SK-N-SH (cell line): Measurements from ENCODE around the gene SNX33. TPM values are rescaled to one million over a fixed set of nuclear protein-coding genes. Genes with fewer than 3 reads are reported as not detected.
A peak's percentile ranks its signal among the peaks of the same experiment; 100 is the strongest.

Experiments used
- CTCF ChIA-PET: fragments of 300-600, 350-600 bp; formaldehyde crosslinking; extraction: SDS; loops from one replicate; lab custom pipeline; 2021; lab: Yijun Ruan, JAX
- POLR2A ChIA-PET: fragments of 350-600 bp; sonication (Branson Sonifier 250); formaldehyde crosslinking; extraction: SDS; loops from one replicate; lab custom pipeline; 2020; ENCODE audit warnings: antibody characterized with exemption, inconsistent platforms; lab: Yijun Ruan, JAX
- DNase-seq: peaks from one replicate; pipeline ENCODE4 v3.0.0; 2012
- H2AFZ ChIP-seq: fragments of 200-600 bp; sonication (generic); 2 replicates; pipeline ENCODE4 v1.8.1; 2016; ENCODE audit warnings: antibody characterized with exemption, mild to moderate bottlenecking, low read depth
- H3F3A ChIP-seq: fragments of 200-600 bp; sonication (generic); replicated peaks from 2 replicates; pipeline ENCODE3; 2016; ENCODE audit warnings: antibody characterized with exemption, mild to moderate bottlenecking; ENCODE audit not compliant: insufficient read depth
- H3K27ac ChIP-seq, 2 experiments: fragments of 200-500 bp in 1 of 2; fragments of 200-600 bp in 1 of 2; sonication (Bioruptor generic) in 1 of 2; sonication (generic), shearing (Covaris generic) in 1 of 2; 2 replicates each; pipeline versions ENCODE4 v1.5.1 to v1.6.1; 2014 to 2016; ENCODE audit warnings: low read depth in 2 of 2, inconsistent platforms in 1 of 2, low read length in 1 of 2, mild to moderate bottlenecking in 1 of 2, mixed read lengths in 1 of 2
- H3K27me3 ChIP-seq: fragments of 200-600 bp; sonication (generic), shearing (Covaris generic); 2 replicates; pipeline ENCODE4 v1.6.1; 2016; ENCODE audit warnings: mixed run types; ENCODE audit not compliant: insufficient read depth
- H3K36me3 ChIP-seq, 2 experiments: fragments of 200-500 bp in 1 of 2; fragments of 200-600 bp in 1 of 2; sonication (Bioruptor generic) in 1 of 2; sonication (generic) in 1 of 2; replicated peaks in 1 of 2; 2 replicates each; pipeline versions ENCODE3 to v1.5.1; 2014 to 2016; ENCODE audit warnings: low read length in 1 of 2, mild to moderate bottlenecking in 1 of 2; ENCODE audit not compliant: insufficient read depth in 2 of 2, control insufficient read depth in 1 of 2
- H3K4me1 ChIP-seq, 2 experiments: fragments of 200-500 bp in 1 of 2; fragments of 200-600 bp in 1 of 2; sonication (Bioruptor generic) in 1 of 2; sonication (generic), shearing (Covaris generic) in 1 of 2; 2 replicates each; pipeline versions ENCODE4 v1.5.1 to v1.6.1; 2014 to 2016; ENCODE audit warnings: low read depth in 1 of 2, low read length in 1 of 2, mixed run types in 1 of 2; ENCODE audit not compliant: insufficient read depth in 2 of 2, control insufficient read depth in 1 of 2
- H3K4me2 ChIP-seq: fragments of 200-600 bp; sonication (generic), shearing (Covaris generic); 2 replicates; pipeline ENCODE4 v1.6.1; 2017; ENCODE audit warnings: mixed run types
- H3K4me3 ChIP-seq, 2 experiments: fragments of 200-500 bp in 1 of 2; fragments of 200-600 bp in 1 of 2; sonication (Bioruptor generic) in 1 of 2; sonication (generic), shearing (Covaris generic) in 1 of 2; 2 replicates each; pipeline versions ENCODE4 v1.5.1 to v1.8.1; 2014 to 2016; ENCODE audit warnings: low read depth in 2 of 2, inconsistent platforms in 1 of 2, low read length in 1 of 2, mild to moderate bottlenecking in 1 of 2, mixed read lengths in 1 of 2, moderate library complexity in 1 of 2
- H3K79me2 ChIP-seq: fragments of 200-600 bp; sonication (generic); 2 replicates; pipeline ENCODE4 v1.8.1; 2017; ENCODE audit warnings: mild to moderate bottlenecking; ENCODE audit not compliant: insufficient read depth
- H3K9ac ChIP-seq: fragments of 200-600 bp; sonication (generic); 2 replicates; pipeline ENCODE4 v1.6.1; 2017; ENCODE audit warnings: mixed run types
- H3K9me2 ChIP-seq: fragments of 200-600 bp; sonication (generic); 2 replicates; pipeline ENCODE4 v1.6.1; 2017; ENCODE audit warnings: mixed run types
- H3K9me3 ChIP-seq: fragments of 200-600 bp; sonication (generic); 2 replicates; pipeline ENCODE4 v1.6.1; 2017; ENCODE audit warnings: mixed run types, mild to moderate bottlenecking, moderate library complexity
- H4K20me1 ChIP-seq: fragments of 200-600 bp; sonication (generic); 2 replicates; pipeline ENCODE4 v1.6.1; 2017; ENCODE audit warnings: mild to moderate bottlenecking, mixed run types; ENCODE audit not compliant: insufficient read depth
- CHD2 ChIP-seq: fragments of 150-350 bp; IDR thresholded peaks from 2 replicates; pipeline ENCODE4 v1.6.1; 2018; ENCODE audit warnings: low read length; ENCODE audit not compliant: partially characterized antibody
- ELF1 ChIP-seq: IDR thresholded peaks from 2 replicates; pipeline ENCODE4 v1.4.0; 2012
- EP300 ChIP-seq, 2 experiments: IDR thresholded peaks; 2 replicates each; pipeline versions ENCODE4 v1.4.0 to v1.6.1; 2012; ENCODE audit warnings: borderline replicate concordance in 1 of 2, low read depth in 1 of 2, low read length in 1 of 2
- EZH2phosphoT487 ChIP-seq: fragments of 200-600 bp; sonication (generic); IDR thresholded peaks from 2 replicates; pipeline ENCODE4 v1.6.1; 2017; ENCODE audit warnings: low read depth, mixed run types, mild to moderate bottlenecking, antibody characterized with exemption, moderate library complexity, borderline replicate concordance
- FOSL2 ChIP-seq: IDR thresholded peaks from 2 replicates; pipeline ENCODE4 v1.4.0; 2012; ENCODE audit warnings: low read depth, mild to moderate bottlenecking, moderate library complexity, borderline replicate concordance
- FOXJ3 ChIP-seq: sonication (generic); formaldehyde crosslinking; IDR thresholded peaks from 2 replicates; pipeline ENCODE4 v1.5.1; 2020; ENCODE audit warnings: mild to moderate bottlenecking, missing genetic modification reagents
- FOXM1 ChIP-seq: IDR thresholded peaks from 2 replicates; pipeline ENCODE4 v1.4.0; 2012; ENCODE audit warnings: low read depth, mild to moderate bottlenecking
- GABPA ChIP-seq: IDR thresholded peaks from 2 replicates; pipeline ENCODE4 v1.4.0; 2012; ENCODE audit warnings: low read depth, mild to moderate bottlenecking
- GATA2 ChIP-seq: sonication (generic); formaldehyde crosslinking; IDR thresholded peaks from 2 replicates; pipeline ENCODE4 v1.5.0; 2020; ENCODE audit warnings: mild to moderate bottlenecking, missing genetic modification reagents
- JUND ChIP-seq: IDR thresholded peaks from 2 replicates; pipeline ENCODE4 v1.4.0; 2012
- MAX ChIP-seq: IDR thresholded peaks from 2 replicates; pipeline ENCODE4 v1.4.0; 2012; ENCODE audit warnings: low read depth
- MEF2A ChIP-seq: IDR thresholded peaks from 2 replicates; pipeline ENCODE4 v1.4.0; 2012; ENCODE audit warnings: low read depth, borderline replicate concordance
- MXI1 ChIP-seq: IDR thresholded peaks from 2 replicates; pipeline ENCODE4 v1.6.1; 2012; ENCODE audit warnings: mild to moderate bottlenecking, low read depth, low read length, improper control_type of control experiment
- NFIC ChIP-seq: IDR thresholded peaks from 2 replicates; pipeline ENCODE4 v1.4.0; 2012; ENCODE audit warnings: borderline replicate concordance
- NRF1 ChIP-seq: IDR thresholded peaks from 2 replicates; pipeline ENCODE4 v1.6.1; 2012; ENCODE audit warnings: low read depth, mild to moderate bottlenecking, low read length
- PBX3 ChIP-seq: IDR thresholded peaks from 2 replicates; pipeline ENCODE4; 2012
- RAD21 ChIP-seq: IDR thresholded peaks from 2 replicates; pipeline ENCODE4 v1.6.1; 2012; ENCODE audit warnings: mild to moderate bottlenecking, low read length
- RXRA ChIP-seq: IDR thresholded peaks from 2 replicates; pipeline ENCODE4 v1.4.0; 2012; ENCODE audit warnings: low read depth, mild to moderate bottlenecking, borderline replicate concordance
- SIN3A ChIP-seq: IDR thresholded peaks from 2 replicates; pipeline ENCODE4 v1.6.1; 2012; ENCODE audit warnings: low read depth, mild to moderate bottlenecking, low read length, moderate library complexity, borderline replicate concordance
- SMC3 ChIP-seq: IDR thresholded peaks from 2 replicates; pipeline ENCODE4 v1.6.1; 2012; ENCODE audit warnings: low read depth, low read length, improper control_type of control experiment
- TAF1 ChIP-seq: IDR thresholded peaks from 2 replicates; pipeline ENCODE4 v1.6.1; 2012; ENCODE audit warnings: low read depth, mild to moderate bottlenecking, low read length, moderate library complexity, borderline replicate concordance
- TCF12 ChIP-seq: IDR thresholded peaks from 2 replicates; pipeline ENCODE4 v1.4.0; 2012
- TEAD4 ChIP-seq: IDR thresholded peaks from 2 replicates; pipeline ENCODE4 v1.4.0; 2012; ENCODE audit warnings: mild to moderate bottlenecking, borderline replicate concordance; ENCODE audit not compliant: insufficient read depth
- YY1 ChIP-seq: IDR thresholded peaks from 2 replicates; pipeline ENCODE4 v1.4.0; 2012; ENCODE audit warnings: low read depth, mild to moderate bottlenecking
- WGBS: methylation state at CpG from one replicate; pipeline ENCODE4 v1.1.6; 2017; ENCODE audit warnings: low lambda C conversion rate; 5-methylcytosine and 5-hydroxymethylcytosine counted together
- polyA plus RNA-seq, 3 experiments: library from polyadenylated mRNA; depleted of rRNA; stranded (reverse); fragments of >200 nt; gene quantifications; 2 replicates each; pipeline ENCODE4 v1.2.3, GENCODE V29; 2012
- TF ChIP-seq, protein P1 (sequence below): fragments of 150-350 bp; IDR thresholded peaks from 2 replicates; pipeline ENCODE4 v1.6.1; 2016; ENCODE audit warnings: mild to moderate bottlenecking, low read depth, low read length
- TF ChIP-seq, protein P2 (sequence below): IDR thresholded peaks from 2 replicates; pipeline ENCODE4 v1.4.0; 2012; ENCODE audit warnings: low read depth, borderline replicate concordance
- TF ChIP-seq, protein P3 (sequence below): IDR thresholded peaks from 2 replicates; pipeline ENCODE4 v1.4.0; 2012; ENCODE audit warnings: low read depth, borderline replicate concordance
- TF ChIP-seq, protein P4 (sequence below): fragments of 150-350 bp; IDR thresholded peaks from 2 replicates; pipeline ENCODE4 v1.6.1; 2017; ENCODE audit warnings: antibody characterized with exemption, low read length, low read depth, borderline replicate concordance

The SNX33 gene
- polyA plus RNA-seq, 1 of the 3 experiments (the other 2 are of a cell fraction), result 7.7 TPM

DNA sequence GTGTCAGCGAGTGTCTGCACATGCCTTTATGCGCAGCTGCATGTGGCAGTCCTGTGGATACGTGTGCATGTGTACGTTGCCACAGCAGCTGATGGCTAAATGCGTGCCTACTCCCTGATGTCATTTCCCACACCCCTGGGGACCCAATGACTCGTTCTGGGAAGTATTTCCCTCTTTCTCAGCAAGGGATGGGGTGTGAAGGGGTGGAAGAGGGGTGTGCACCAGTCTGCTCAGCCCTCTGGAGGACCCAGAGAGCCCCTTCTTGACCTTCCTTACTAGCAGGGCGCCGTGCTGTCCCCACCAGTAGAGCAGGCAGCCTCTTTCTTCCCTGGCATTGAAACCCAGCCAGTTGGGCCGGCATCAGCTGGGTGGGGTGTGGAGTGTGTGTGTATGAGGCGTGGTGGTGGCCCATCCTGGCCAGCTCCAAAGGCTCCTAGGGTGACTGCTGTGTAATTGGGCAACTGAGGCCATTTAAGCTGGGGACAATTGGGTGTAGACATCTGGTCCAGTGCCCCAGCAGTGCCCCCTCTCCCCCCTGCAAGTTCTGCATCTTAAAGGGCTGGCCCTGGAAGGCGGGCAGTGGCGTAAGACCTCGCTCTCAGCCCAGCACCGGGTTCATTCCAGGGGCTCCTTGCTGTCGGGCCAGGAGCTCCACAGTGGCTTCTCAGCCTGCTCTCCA is 19.2 kb downstream of the SNX33 start:
- DNase-seq, result no peak
- Histone ChIP-seq H3K4me1 (peaks cover 11 to 28% of the 10 kb centered on the region in 2 experiments; a peak in 3 of 4 replicates), H3K9ac (peak overlapping the region; percentile 74), H2AFZ (no peak overlapping the region), H3K4me2 (peak overlapping the region; percentile 26; the same call in 1 of the 2 replicates), H4K20me1 (no peaks in the 10 kb centered on the region), H3K27ac (peak overlapping the region in 1 of 2 experiments; percentile 98; a peak in 2 of 4 replicates), H3K9me3 (no peaks in the 10 kb centered on the region), H3K27me3 (no peaks in the 10 kb centered on the region), H3K36me3 (peaks cover 0 to 2% of the 10 kb centered on the region in 2 experiments), H3K79me2 (peaks cover 33% of the 10 kb centered on the region), H3F3A (peaks cover 19% of the 10 kb centered on the region), H3K9me2 (no peaks in the 10 kb centered on the region), H3K4me3 (no peak overlapping the region)
- POLR2A ChIA-PET, result interaction anchor here (1.1 kb wide), 1 partner anchor 211 kb away, joined by 3 read pairs; no protein-coding TSS in a partner anchor
- WGBS, result 38% methylated on average over 9 of the region's 15 CpGs
- CTCF ChIA-PET, result interaction anchor here (0.6 to 1.8 kb wide), 2 partner anchors 19 to 299 kb away, joined by 3 to 5 read pairs; no protein-coding TSS in a partner anchor
- TF ChIP-seq GATA2 (CRISPR knock-in tag) (no peak), FOXM1 (no peak), FOSL2 (peak; percentile 85), CHD2 (no peak), YY1 (no peak), TEAD4 (peak; percentile 64; the same call in 1 of the 2 replicates), EZH2phosphoT487 (no peak), RXRA (no peak; the same call in 1 of the 2 replicates), NFIC (no peak), PBX3 (peak; percentile 56; the same call in 1 of the 2 replicates), SIN3A (0 out of 2 replicates have a peak, but pooled peaks have one; percentile 64), MXI1 (no peak), GABPA (no peak), TAF1 (no peak; the same call in 1 of the 2 replicates), MAX (peak; percentile 98), RAD21 (no peak), JUND (peak; percentile 90), FOXJ3 (CRISPR knock-in tag) (no peak), EP300 (IDR thresholded peaks at IDR 0.05; ENCODE audit: borderline replicate concordance in 1 of 2, low read depth in 1 of 2, low read length in 1 of 2) (peak in 1 of 2 experiments; percentile 70; a peak in 1 of 4 replicates), NRF1 (no peak), ELF1 (no peak), SMC3 (no peak), TCF12 (peak; percentile 88), MEF2A (no peak)
- TF ChIP-seq, protein P1, sequence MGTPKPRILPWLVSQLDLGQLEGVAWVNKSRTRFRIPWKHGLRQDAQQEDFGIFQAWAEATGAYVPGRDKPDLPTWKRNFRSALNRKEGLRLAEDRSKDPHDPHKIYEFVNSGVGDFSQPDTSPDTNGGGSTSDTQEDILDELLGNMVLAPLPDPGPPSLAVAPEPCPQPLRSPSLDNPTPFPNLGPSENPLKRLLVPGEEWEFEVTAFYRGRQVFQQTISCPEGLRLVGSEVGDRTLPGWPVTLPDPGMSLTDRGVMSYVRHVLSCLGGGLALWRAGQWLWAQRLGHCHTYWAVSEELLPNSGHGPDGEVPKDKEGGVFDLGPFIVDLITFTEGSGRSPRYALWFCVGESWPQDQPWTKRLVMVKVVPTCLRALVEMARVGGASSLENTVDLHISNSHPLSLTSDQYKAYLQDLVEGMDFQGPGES, result no peak
- TF ChIP-seq, protein P2, sequence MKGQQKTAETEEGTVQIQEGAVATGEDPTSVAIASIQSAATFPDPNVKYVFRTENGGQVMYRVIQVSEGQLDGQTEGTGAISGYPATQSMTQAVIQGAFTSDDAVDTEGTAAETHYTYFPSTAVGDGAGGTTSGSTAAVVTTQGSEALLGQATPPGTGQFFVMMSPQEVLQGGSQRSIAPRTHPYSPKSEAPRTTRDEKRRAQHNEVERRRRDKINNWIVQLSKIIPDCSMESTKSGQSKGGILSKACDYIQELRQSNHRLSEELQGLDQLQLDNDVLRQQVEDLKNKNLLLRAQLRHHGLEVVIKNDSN, result no peak
- TF ChIP-seq, protein P3, sequence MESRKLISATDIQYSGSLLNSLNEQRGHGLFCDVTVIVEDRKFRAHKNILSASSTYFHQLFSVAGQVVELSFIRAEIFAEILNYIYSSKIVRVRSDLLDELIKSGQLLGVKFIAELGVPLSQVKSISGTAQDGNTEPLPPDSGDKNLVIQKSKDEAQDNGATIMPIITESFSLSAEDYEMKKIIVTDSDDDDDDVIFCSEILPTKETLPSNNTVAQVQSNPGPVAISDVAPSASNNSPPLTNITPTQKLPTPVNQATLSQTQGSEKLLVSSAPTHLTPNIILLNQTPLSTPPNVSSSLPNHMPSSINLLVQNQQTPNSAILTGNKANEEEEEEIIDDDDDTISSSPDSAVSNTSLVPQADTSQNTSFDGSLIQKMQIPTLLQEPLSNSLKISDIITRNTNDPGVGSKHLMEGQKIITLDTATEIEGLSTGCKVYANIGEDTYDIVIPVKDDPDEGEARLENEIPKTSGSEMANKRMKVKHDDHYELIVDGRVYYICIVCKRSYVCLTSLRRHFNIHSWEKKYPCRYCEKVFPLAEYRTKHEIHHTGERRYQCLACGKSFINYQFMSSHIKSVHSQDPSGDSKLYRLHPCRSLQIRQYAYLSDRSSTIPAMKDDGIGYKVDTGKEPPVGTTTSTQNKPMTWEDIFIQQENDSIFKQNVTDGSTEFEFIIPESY, result peak; percentile 62; the same call in 1 of the 2 replicates
- TF ChIP-seq, protein P4, sequence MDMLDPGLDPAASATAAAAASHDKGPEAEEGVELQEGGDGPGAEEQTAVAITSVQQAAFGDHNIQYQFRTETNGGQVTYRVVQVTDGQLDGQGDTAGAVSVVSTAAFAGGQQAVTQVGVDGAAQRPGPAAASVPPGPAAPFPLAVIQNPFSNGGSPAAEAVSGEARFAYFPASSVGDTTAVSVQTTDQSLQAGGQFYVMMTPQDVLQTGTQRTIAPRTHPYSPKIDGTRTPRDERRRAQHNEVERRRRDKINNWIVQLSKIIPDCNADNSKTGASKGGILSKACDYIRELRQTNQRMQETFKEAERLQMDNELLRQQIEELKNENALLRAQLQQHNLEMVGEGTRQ, result no peak
